CD4-positive, alpha-beta T cell treated with Interleukin-15 for 4 hours (primary cell): ENCODE results near the gene ZBTB40.

Source experiments
- DNase-seq: peaks from one replicate; pipeline ENCODE4 v3.0.0-alpha.2; 2020; ENCODE audit warnings: low spot score

Gene ZBTB40

DNA sequence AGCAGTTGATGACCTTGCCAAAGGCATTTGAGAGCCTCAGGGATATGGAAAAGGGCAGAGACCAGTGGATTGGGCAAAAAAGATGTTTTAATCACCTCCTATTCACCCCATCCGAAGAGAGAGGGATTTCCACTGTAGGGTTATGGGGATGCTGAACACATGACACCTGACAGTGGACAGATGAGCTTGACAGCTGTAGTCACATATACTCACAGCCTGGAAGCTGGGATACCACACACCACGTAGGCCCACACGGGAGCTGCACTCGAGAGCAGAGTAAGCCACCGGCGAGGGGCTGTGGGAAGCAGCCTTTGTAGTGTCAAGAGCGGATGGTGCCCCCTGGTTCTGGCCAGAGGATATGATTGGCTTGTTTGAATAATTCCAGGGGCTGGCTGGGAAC, 20.0 kb downstream of the ZBTB40 start:
- no peak for DNase-seq

DNA sequence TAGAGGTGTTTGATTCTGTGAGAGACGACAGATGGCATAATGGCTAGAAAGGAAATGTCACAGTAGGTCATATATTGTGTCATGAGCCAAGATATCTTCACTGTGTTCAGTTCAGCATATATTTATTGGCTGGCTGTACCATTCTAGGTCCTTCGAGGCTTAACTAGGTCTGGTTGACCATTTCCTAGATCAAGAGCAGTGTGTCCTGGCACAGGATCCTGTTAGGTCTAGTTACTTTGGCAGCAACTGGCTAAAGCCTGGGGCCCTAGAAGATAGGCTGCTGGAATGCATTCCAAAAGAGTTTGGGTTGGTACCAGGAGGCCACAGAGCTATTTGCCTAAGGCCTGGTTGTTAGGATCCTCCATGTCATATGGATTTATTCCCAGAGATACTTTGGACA, 20.9 kb downstream of the ZBTB40 start:
- no peak for DNase-seq

DNA sequence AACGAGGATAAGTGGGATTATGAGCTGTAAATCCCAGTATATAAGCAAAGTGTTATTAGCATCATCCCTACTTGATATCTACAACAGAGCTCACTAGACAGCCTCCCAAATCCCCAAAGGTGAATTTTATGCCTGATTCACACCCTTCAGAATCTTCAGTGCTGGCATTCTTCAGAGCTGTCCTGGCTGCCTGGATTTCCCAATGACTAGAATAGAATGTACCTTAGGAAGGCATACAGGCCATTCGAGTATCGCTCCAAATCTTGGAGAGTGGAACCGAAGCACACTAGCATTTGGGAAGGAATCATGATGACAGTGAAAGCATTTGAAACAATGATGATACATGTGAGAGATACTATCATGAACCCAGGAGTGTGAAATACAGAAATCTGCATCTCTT, 22.3 kb downstream of the ZBTB40 start:
- DNase-seq: no peak

DNA sequence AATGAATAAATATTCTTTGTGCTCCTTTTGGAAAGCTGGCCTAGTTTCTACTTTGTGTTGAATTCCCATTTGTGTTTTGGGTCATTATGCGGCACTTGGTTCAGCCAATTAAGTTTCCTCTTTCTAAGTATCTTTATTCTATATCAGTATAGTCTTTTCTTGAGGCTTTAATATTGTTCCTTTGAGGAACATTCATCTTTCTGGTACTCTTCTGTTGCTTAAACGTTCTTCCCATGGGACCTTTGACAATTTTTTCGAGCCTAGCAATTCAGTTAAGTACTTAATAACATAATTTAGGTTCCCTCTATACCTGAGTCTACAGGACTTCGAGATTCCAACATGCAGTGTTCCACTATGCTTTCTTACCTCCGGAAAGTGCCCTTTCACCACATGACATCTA, 24.9 kb downstream of the ZBTB40 start:
- no peak for DNase-seq

DNA sequence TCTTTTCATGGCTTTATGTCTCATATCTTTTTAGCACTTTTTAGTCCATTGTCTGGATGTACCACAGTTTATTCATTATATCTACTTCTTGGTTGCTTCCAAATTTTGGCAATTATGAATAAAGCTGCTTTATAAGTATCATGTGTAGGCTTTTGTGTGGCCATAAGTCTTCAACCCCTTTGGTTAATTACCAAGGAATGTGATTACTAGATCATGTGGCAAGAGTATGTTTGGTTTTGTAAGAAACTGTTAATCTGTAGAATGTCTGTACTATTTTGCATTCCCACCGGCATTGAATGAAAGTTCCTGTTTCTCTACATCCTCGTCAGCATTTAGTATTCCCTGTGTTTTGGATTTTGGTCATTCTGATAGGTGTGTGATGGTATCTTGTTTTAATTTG, 31.5 kb downstream of the ZBTB40 start:
- no peak for DNase-seq

DNA sequence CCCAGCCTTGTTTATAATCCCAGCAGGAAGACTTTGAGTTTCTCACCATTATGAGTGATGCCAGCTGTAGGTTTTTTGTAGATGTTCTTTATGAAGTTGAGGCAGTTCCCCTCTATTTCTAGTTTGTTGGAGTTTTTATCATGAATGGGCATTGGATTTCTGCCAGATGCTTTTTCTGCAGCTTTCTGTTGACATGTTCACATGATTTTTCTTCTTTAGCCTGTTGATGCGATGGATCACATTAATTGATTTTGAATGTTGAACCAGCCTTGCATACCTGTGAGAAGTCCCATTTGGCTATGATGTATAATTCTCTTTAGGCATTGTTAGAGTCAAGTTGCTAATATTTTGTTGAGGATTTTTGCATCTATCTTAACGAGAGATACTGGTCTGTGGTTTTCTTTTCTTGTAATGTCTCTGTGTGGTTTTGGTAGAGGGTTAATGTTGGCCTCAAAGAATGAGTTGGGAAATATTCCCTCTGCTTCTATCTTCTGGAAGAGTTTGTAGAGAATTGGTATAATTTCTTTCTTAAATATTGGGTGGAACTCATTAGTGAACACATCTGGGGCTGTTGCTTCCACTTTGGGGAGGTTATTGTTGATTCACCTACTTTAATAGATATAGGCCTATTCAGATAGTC, 33.2 kb downstream of the ZBTB40 start:
- no peak for DNase-seq

DNA sequence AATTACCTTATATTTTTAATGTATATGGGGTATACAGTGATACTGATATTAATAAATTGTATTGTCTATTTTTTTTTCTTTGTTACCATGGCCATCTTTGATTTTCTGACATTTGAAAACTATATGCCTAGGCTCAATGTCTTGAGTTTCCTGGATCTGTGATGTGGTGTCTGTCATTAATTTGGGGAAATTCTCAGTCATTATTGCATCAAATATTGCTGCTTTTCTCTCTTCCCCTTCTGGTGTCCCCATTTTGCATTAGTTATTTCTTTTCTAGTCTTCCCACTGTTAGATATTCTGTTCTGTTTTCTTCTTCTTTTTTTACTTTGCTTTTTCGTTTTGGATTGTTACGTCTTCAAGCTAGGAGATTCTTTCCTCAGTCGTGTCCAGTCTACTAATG, 33.8 kb downstream of the ZBTB40 start:
- DNase-seq: no peak

DNA sequence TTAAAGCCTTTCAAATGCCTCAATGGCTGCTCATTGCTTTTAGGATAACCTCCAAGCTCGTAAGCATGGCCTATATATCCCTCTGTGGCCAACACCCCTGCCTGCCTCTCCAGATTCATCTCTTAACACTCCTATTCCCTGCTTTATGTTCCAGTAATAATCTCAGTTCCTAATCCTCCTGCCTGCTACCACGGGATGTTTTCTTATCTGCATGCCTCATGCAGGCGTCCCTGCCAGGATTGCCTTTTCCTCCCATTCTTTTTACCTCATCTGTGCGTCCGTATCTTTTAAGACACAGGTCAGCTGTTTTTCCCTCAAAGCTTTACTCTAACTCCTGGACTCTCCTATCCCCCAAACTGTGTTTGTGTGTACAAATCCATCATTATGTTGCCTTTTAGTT, 36.1 kb downstream of the ZBTB40 start:
- DNase-seq: no peak

DNA sequence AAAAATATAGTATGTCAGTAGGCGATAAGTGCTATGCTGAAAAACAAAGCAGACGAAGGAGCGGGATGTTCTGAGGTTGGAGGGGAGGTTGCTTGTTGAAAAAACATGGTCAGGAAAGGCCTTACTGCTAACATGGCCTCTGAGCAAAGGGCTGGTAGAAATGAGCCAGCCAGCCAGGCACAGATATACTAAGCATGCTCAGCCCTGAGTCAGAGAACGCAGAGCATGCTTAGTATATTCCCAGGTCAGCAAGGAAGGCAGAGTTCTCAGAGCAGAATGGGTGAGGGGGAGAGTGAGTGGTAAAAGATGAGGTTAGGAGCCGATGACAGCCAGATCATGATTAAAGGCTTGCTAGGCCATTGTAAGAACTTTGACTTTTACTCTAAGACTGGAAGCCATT, 36.7 kb downstream of the ZBTB40 start:
- no peak for DNase-seq

DNA sequence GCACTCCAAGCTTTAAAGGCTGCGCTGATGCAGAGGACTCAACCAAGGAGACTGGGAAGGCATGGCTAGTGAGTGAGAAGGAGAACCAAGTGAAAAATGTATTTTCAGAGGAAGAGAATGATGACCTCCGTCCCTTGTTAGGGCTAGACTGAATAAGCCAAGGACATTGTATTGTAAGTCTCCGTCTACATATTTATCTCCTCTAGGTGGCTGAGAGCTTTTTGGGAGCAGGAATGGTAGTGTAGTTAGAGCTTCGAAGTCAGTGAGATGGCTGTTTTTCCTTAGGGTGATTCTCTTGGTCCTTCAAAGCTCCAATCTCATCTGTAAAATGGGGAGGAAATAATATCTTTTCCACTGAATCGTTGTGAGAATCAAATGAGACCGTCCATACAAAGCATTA, 37.6 kb downstream of the ZBTB40 start:
- no peak for DNase-seq

DNA sequence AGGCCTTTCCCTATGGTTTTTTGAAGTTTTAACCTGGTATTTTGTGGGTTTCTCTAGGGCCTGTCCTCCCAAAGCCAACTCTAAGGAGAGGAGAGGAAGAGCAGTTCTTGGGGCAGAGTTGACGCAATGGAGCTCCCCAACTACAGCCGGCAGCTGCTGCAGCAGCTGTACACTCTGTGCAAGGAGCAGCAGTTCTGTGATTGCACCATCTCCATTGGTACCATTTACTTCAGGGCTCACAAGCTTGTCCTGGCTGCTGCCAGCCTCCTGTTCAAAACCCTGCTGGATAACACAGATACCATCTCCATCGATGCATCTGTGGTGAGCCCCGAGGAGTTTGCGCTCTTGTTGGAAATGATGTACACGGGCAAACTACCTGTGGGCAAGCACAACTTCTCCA, 38.2 kb downstream of the ZBTB40 start:
- DNase-seq: no peak

DNA sequence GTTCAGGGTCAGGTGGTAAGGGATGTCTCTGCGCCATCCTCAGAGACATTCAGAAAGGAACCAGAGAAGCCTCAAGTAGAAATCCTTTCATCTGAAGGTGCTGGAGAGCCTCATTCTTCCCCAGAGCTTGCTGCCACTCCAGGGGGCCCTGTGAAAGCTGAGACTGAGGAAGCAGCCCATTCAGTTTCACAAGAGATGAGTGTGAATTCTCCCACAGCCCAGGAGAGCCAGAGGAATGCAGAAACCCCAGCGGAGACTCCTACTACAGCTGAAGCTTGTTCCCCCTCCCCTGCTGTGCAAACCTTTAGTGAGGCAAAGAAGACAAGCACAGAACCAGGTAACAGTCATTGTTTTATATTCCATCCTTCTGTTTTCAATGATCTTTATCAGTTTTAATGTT, 38.7 kb downstream of the ZBTB40 start:
- no peak for DNase-seq

DNA sequence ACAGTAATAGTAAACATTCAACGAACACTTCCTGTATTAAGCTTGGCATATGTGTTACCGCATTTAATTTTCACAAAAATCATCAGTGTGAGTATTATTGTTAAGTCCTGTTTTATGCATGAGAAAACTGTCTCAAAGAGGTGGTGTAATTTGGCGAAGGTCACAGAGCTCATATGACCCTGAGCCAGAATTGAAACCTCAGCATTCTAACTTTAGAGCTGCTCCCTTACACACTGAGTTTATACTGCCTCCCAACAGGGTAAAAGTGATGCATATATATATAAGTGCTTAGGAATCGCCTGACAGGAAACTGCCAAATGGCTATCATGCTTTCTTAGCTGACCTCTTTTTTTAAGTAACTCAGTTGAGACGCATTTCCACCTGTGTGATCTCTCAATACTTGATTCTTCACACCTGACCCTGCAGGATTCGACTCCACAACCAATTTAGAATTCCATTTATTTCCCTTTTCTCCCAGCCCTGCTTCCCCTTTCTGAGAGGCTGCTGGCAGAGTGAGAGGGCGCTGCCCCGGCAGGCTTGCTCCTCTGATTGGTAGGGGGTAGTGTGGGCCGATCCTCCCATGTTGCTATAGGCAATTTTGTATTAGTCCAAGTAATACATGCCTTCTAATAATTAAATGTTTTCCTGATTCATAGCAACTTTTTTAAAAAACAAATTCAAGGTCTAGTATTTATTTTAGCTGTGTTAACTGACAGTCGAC, 40.5 kb downstream of the ZBTB40 start:
- no peak for DNase-seq

DNA sequence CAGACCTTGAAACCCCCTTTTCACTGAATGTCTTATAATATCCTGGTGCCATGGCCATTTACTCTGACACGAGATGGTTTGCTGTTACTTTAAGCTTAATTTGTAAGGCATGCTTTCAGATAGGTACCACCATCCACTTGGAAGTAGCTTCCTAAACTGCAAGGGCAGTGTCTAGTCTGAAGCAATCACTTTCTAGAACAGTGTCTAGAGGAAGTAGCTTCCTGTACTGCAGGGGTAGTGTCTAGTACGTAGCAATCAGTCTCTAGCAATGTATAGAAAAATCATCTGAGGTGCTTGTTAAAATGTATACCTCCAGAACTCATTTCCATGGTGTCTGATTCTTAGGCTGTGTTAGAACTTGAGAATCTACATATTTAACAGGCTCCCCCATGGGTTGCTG, 42.5 kb downstream of the ZBTB40 start:
- DNase-seq: no peak

DNA sequence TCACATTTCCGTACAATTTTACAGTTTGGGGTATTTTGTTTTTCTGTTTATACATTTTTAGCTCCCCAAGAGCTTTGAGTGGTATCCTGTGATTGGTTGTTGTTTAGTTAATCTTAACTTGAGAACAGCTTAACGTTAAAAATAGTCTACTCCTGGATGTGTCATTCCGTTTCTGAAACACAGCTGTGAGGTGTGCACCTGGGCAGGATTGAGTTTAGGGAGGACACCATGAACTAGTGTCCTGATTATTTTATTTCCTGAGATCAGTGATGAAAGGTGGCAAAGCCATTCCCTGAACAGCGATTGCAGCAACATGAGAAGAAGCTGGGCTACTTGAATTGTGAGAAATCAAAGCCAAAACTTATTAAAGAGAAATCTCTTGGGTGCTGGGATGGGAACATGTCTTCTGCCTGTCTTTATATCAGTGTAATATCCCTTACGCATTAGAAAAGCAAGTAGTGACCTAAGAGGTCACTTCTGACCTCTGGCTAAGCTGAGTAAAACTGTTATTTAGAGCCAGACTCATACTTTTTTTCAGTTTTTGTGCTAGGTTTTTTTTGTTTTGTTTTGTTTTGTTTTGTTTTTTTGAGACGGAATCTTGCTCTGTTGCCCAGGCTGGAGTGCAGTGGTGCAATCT, 43.4 kb downstream of the ZBTB40 start:
- DNase-seq: no peak

DNA sequence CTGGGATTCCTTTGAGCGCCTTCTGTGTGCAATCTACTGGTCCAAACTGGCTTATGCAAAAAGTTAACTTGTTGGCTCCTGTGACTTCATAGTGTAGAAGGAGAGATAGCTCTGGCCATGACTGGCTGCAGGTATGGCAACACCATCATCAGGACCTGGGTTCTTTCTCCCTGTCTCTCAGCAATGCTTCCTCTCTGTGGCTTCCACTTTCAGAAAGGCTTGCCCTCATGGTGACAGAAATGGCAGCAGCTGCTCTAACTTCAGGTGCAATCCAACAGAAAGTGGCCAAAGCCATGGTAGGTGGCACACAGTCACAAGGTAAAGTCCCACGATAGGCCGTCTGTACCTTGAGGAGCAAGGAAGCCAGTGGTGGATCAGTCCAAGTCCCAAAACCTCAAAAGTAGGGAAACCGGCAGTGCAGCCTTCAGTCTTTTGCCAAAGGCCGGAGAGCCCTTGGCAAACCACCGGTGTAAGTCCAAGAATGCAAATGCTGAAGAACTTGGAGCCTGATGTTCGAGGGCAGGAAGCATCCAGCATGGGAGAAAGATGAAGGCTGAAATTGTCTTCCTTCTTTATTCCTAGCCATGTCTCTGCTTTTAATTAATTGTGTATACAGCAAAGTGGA, 45.0 kb downstream of the ZBTB40 start:
- DNase-seq: no peak

DNA sequence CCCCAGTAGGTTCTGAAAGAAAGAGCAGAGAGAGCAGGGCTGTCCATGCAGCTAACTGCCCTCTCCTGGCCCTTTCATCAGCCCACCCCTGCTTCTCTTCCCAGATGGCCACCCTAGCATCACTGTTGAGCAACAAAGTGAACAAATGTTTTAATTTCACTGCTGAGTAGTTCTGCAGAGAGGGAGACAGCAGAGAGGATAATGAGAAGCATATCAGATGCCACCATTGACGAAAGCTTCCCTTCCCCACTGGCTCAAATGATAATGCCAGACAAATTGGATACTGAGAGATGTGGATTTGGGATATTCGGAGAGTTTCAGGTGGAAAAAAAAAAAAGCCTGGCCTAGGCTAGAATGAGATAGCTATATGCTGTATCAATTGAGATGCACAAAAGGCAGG, 46.8 kb downstream of the ZBTB40 start:
- DNase-seq: no peak

DNA sequence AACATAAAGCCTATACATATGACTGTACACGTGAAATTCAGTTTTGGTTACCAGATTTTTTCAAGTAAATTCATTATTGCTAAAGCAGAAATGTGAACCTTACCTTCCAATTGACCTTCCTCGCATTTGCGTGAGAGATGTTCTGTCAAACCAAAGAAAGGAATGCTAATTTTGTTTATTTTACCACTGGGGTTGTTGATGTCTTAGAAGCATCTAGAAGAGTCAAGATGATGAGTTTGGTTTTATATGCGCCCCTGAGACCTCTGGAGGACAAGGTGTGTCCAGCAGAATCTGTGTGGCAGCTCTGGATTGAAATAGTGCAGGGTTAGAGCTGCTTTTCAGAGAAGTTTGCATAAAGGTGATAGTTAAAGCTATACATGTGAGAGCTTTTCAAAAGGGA, 48.4 kb downstream of the ZBTB40 start:
- DNase-seq: no peak

DNA sequence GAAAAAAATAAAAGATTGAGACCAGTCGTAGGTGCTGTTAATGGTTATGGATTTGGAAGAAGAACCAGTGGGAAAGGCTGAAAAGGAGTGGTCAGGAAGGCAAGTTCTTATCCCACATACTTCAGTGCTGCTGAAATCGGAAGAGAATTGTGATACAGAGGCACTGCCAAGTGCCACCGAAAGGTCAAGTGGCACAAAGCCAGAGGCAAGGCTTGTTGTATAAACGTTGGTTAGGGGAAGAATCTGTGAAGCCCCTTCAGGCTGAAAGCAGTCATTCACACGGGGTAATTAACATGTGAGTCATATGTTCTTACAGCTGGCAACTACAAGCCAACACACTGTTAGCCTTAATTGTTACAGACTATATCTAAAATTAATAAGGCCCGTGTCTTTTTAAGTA, 48.8 kb downstream of the ZBTB40 start:
- DNase-seq: no peak

DNA sequence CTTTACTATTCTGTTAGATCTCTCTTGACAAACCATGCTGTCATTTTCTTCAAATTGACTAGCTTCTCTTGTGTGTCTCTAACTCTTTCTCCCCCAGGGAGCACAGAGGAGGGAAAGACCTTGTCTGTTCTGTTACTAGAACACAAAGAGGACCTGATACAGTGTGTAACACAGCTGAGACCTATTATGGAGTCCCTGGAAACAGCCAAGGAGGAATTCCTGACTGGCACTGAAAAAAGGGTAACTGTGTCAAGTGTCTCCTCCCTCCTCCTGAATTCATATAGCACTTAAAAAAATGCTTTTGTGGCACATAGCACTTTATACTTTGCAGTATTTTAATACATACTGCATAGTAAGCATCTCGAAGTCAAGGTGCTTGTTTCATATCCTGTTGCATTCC, 50.6 kb downstream of the ZBTB40 start:
- DNase-seq: no peak

DNA sequence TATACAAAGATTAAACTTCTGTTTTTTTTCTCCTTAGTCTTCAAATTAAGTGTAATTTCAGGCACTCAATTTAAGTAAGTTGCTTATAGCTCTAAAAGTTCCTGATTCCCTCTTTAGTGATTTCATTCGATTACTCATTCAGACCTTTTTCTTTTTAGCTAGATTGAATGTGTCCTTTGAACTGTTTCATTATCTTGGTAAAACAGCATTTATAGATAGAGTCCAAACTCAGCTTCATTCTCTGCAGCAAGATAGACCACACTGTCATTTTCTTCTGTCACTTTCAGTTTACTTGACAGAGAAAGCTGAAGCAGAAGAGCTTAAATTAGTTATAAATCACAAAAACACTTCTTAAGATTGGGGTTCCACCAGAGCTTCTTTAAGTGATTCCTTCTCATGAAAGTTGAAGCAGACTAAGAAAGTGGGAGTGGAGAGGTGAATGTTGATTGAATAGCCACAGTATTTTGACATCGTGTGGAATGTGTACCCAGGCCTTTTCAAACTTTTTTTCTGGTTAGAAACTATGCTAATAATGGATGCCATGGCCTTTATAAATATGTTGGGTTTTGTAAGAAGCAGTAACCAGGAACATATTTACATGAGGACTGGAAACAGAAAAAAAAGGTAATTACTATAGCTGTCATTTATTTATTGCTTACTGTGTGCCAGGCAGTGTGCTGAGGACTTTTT, 52.2 kb downstream of the ZBTB40 start:
- no peak for DNase-seq

DNA sequence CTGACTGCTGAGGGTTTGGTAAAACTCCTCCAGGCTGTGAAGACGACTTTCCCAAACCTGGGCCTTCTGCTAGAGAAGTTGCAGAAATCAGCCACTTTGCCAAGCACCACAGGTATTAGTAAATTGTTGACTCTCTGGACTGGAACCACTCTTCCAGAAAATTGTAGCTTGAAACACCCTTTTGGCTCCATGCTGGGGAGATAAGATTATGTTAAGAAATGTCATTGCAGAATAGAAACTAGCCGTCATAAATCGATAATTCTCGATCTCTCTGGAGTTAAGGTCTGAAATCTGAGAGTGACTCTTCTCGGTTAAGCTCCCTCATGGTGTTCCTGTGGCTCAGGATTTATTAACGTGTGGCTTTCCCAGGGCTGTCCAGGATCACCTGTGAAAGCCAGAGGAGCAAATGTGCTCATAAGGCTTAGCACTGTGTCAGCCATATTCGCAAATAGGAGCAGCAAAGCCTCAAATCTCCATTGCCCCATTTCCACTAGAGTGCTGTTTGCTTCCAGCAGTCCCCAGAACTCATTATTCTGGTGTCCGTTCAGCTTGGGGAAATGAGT, 54.6 kb downstream of the ZBTB40 start:
- DNase-seq: no peak
